Camera-type eye (tissue), 1 donor: ENCODE data around the gene PPIE. TPM values are rescaled to one million over a fixed set of nuclear protein-coding genes. Genes with fewer than 3 reads are reported as not detected.

ENCODE experiments used
- total RNA-seq: library from RNA; depleted of rRNA; stranded (reverse); fragments of >200 nt; gene quantifications from one replicate; pipeline ENCODE4 v1.2.3, GENCODE V29; 2014

PPIE gene
- total RNA-seq: 33.5 TPM

DNA sequence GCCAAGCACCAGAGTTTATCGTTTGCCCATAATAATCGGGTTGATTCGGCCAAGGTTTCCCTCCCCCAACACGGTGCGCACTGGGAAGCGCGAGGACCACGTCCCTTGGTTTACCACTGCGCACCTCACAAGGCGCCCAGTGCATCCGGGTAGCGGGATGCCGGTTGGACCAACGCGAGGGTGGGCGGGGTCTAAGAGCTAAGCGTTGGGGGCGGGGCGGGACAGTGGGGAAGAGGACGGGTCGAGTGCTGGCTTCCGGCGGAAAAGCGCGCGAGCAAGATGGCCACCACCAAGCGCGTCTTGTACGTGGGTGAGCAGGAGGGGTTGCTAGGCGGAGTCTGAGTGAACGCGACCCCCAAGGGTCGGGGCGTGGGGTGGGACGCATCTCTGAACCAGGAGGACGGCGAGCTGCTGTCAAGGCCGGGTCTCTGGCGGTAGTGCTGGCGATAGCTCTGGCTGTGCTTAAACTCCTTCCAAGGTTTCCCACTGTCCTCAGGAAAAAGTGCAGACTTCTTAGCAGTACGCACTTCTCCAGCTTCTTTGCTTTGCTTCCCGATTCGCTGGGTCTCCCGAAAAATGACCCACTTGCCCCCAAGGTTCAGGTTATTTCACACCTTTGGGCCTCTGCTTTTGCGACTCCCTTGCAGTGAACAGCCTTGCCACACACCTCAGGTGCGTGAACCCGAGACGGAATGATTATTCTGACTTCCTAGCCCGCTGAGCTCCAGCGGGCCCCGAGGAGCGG lies at the start of gene PPIE:
PPIE (plus strand) TSS at position 261 of the 745 bp plus-strand sequence; CDS start at position 280, 19 bp downstream.

GRCh38 chr1:39691383-39692151 lies 47.1 kb upstream of the PPIE start, which contains the start of gene HPCAL4:
TSS of gene HPCAL4 (minus strand) at chr1:39691433. CDS start at chr1:39684603, 6,830 bp downstream.

GRCh38 chr1:39771022-39771532 lies 32.4 kb downstream of the PPIE start, which contains the start of gene OXCT2:
TSS of gene OXCT2 (minus strand) at chr1:39771348. CDS start at chr1:39771255, 93 bp downstream.

GRCh38 chr1:39788758-39789570 lies 50.3 kb downstream of the PPIE start, which contains the start of gene BMP8B:
TSS of gene BMP8B (minus strand) at chr1:39788865. CDS start at chr1:39788485, 380 bp downstream.

Other genes starting within 250 kb of the PPIE start
- not detected for gene BMP8A, start 247.2 kb upstream of the PPIE start, total RNA-seq
- 127 TPM for gene PABPC4, start 162.1 kb upstream of the PPIE start, total RNA-seq
- gene HEYL, start 99.2 kb upstream of the PPIE start, total RNA-seq: 16.3 TPM
- gene NT5C1A, start 66.8 kb upstream of the PPIE start, total RNA-seq: 2.8 TPM
- gene HPCAL4, start 47.4 kb upstream of the PPIE start, total RNA-seq: 5.7 TPM
- 0.66 TPM for gene OXCT2, start 32.5 kb downstream of the PPIE start, total RNA-seq
- 6.8 TPM for gene BMP8B, start 50.0 kb downstream of the PPIE start, total RNA-seq
- 39.6 TPM for gene TRIT1, start 144.6 kb downstream of the PPIE start, total RNA-seq
- gene MYCL, start 163.0 kb downstream of the PPIE start, total RNA-seq: 11.5 TPM
- gene MFSD2A, start 216.3 kb downstream of the PPIE start, total RNA-seq: 3.1 TPM